NCI-H526 (cell line): ENCODE data around the gene GOLGA6L9.
"Not testable (repeated sequence)": the region's sequence is repeated elsewhere in the genome, so short reads cannot be mapped to it uniquely, and the experiment has no call there.

ENCODE experiments used
- DNase-seq, 2 experiments: peaks; one replicate each; lab custom pipeline; 2025; lab: John Stamatoyannopoulos, UW

Gene GOLGA6L9, protein sequence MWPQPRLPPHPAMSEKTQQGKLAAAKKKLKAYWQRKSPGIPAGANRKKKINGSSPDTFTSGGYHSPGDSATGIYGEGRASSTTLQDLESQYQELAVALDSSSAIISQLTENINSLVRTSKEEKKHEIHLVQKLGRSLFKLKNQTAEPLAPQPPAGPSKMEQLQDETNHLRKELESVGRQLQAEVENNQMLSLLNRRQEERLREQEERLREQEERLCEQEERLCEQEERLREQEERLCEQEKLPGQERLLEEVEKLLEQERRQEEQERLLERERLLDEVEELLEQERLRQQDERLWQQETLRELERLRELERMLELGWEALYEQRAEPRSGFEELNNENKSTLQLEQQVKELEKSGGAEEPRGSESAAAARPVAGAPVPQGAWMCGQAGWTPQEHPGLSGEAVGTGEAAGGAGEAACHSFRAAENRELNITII

DNA sequence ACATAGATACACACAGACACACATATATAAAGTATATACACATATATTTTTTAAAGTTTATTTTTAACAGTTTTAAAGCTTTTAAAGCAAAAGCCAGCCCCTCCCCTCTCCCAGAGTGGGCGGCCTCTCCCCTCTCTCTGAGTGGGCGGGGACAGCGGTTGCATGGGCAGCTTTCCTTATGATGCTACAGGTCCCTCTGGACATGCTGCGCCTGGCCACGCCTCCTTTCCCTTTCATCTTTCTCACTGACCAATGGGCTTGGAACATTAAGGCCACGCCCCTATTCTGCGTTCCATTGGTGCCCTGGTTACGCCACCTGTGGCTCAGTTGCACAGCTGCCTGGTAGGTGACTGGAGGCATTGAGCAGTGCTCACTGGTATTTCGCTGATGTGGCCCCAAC lies at the start of gene GOLGA6L9:
Gene GOLGA6L9 (plus strand): TSS at position 124 of the 400 bp plus-strand sequence. CDS start 264 bp downstream, at position 388.
- not testable (repeated sequence) for DNase-seq

DNA sequence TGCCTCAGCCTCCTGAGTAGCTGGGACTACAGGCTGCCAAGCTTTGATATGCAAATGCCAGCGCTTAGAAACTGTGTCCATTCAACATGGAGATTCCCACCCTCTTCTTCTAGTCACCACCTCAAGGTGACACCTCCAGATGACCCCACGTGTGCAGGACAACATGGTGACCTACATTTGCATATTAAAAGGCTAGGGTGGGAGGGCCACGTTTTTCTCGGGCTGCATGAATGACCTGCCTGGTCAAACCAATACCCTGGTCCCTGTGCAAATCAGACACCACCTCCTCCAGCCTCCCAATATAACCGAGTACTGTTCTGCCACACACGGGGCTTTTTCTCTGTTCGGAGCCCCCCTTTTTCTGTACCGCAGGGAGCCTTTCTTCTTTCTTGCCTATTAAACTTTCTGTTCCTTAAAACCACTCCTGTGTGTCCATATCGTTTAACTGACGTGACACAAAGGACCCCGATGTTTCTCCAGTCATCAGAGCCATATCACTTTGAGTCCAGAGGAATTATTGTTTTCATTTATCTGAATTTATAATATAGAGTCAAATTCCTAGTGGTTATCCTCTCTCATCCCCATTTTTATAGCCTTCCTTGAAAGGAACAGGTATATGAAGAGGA lies 48.2 kb upstream of the GOLGA6L9 start:
- not testable (repeated sequence) for DNase-seq

DNA sequence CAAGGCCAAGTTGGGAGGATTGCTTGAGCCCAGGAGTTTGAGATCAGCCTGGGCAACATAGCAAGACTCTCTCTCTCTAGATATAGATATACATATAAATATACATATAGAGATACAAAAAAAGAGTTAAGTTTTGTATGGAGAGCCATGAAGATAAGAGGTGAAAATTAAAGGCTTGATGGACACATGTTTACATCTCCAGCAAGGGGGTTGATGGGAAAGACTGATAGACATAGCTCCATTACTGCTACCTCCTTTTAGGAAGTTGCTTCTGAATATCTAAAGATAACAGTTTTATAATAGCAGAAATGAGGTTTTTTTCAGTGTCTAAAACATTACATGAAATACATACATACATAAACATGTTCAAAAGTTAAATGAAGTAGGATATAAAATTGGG lies 42.4 kb upstream of the GOLGA6L9 start:
- not testable (repeated sequence) for DNase-seq

DNA sequence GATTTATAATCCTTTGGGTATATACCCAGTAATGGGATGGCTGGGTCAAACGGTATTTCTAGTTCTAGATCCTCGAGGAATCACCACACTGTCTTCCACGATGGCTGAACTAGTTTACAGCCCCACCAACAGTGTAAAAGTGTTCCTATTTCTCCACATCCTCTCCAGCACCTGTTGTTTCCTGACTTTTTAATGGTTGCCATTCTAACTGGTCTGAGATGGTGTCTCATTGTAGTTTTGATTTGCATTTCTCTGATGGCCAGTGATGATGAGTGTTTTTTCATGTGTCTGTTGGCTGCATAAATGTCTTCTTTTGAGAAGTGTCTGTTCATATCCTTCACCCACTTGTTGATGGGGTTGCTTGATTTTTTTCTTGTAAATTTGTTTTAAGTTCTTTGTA lies 39.5 kb upstream of the GOLGA6L9 start:
- DNase-seq, result not testable (repeated sequence)

DNA sequence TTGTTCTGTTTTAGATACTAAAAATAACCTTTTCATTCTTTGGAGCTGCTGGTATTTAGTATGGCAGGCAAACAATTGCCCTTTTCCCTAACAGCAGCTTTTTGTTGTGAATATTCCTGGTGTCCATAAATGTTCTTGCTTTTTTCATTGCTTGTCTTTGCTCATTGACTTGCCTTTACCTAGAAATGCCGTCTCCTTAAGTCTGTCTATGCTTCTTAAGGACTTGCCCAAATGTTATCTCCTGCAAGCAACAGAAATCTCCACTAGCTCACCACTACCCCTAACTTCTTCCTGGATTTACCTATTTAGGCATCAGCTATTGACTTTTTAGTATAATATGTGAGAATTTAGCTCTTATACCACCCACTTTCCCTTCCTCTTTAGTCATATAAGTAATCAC lies 37.5 kb upstream of the GOLGA6L9 start:
- DNase-seq, result not testable (repeated sequence)

DNA sequence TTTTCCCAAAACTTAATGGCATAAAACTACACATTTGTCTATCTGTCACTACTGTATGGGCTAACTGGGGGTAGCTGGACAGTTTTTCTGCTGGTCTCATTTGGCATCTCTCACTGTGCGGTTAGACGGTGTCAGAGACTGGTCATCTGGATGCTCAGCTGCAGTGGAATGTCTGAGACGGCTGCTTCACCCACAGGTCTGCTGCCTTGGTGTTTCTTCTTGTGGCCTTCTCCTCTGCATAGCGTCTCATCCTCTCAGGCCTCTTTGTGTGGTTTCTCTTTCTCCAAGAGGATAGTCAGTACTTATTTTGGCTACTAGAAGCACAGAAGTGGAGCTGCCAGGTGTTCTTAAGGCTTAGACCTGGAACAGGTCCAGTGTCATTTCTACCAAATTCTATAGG lies 35.9 kb upstream of the GOLGA6L9 start:
- DNase-seq, result no peak

DNA sequence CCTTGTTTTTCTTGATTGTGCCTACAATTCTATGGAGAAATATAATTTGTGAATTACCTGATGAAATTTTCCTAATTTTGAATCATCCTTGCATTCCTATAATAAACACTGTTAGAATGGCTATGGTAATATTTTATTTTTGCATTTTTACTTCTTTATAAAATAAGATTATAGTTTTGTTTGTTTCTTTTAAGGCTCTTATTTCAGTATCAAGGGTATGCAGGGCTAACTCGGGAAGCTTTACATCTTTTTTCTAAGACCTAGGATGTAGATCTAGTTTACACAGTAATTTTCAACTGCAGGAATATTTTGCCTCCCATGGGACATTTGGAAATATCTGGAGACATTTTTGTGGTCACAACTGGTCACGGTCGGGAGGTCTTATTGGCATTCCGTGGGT lies 33.8 kb upstream of the GOLGA6L9 start:
- DNase-seq, result not testable (repeated sequence)

DNA sequence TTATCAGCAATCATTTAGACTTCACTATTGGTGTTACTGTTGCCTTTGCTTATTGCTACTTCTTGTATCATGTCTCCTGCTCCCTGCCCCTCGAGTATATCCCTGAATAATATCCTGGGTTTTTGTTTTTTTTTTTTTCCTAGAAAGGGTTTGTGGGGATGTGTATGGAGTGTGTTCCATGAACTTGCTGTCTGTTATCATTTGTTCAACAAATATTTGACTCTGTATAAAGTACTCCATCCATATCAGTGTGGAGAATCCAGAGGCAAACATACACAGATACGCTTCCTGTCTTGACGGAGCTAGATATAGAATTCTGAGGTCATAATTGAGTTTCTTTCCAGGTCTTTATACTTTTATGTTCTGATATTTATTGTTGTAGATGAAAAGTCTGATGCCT lies 31.8 kb upstream of the GOLGA6L9 start:
- no peak for DNase-seq

DNA sequence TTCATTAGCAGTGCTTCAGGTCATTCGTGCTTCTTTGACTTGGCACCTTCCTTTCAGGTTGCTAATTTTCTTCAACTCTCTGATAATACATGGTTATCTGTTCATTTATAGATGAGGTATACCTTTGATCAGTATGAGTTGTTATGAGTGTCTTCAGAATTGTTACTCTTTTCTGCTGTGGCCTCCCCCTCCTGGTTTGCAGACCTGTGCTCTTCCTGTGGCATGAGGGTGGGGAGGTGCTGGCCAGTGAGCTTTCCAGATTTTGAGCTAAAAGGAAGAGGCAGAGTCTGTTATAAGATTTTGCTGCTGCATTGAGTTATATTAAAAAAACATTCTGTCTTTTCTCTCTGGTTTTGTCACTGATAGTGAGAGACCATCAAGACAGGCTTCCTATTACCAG lies 30.8 kb upstream of the GOLGA6L9 start:
- DNase-seq, result no peak

DNA sequence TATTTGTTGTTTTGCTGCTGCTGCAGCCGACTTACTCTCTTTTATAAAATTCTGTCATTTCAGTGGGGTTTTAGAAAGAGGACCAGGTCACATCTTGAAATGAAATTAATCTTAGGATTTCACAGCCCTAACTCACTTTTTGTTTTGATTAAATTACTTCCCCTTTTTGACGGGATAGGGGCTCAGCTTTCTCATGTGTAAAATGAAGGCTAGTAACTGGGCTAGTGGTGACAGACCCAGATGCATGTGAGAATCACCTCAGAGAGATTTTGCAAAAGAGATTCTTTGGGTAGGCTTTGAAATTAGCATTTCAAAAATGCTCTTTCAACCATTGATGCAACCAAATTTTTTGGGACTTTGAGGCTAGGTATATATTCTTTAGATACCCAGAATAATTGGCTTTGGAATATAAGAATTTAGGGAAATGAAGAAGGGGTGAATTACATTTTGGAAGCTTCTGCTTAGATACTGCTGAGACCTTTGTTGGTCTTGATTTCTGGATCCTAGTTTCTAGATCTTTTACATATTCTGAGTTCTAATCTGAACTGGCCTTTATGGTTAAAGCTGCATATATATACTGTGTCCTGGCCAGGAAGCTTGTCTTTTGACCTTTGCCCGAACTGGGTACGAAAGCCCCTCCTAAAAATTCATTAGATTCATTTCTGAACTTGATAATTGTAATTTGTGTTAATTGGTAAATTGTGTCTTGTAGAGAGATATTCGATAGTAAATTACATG lies 30.1 kb upstream of the GOLGA6L9 start:
- not testable (repeated sequence) for DNase-seq

DNA sequence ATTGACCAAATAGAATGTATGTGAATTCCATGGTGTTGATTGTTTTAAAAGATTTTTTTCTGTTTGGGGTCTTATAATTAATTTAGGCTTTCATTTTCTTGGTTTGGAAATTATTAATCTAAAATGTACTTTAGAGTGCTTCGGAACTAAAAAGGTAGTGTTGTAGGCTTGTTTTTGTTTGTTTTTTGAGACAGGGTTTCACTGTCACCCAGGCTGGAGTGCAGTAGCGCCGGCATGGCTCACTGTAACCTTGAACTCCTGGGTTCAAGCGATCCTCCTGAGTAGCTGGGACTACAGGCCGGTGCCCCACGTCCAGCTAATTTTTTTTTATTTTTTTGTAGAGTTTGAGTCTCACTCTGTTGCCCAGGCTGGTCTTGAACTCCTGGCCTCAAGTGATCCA lies 27.7 kb upstream of the GOLGA6L9 start:
- not testable (repeated sequence) for DNase-seq

DNA sequence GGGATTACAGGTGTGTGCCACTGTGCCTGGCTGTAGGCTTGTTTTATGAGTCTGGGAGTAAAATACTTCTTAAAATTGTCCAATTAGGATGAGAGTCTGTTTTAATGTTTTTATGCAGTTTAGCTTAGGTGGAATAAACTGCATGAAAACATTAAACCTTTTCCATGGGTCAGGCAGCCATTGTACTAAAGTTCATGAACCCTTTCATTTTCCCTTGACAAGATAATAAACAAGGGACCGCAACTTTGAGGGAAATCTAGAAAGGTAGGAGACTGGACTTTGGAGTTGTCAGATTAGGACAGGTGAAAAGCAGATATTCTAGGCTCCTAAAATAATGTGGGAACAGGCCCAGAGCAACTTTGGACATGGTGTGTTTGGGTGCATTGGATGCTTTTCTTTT lies 27.3 kb upstream of the GOLGA6L9 start:
- not testable (repeated sequence) for DNase-seq

DNA sequence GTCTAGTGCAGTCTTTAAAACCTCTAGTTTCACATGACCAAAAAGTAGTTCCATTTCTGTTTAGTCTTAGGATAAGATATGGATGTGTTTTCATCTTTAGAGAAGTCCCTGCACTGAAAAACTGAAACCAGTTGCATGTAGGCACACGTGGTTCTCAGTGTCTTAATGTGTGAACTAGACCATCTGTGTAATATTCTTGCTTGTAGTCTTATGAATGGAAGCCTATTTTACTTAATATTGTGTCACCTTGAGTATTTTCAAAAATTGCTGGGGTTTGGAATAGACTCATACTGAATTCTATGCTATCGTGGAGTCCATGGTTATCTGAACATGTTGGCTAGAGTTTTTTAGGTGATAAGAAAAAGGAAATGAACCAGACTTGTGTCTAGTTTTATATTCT lies 23.4 kb upstream of the GOLGA6L9 start:
- not testable (repeated sequence) for DNase-seq

DNA sequence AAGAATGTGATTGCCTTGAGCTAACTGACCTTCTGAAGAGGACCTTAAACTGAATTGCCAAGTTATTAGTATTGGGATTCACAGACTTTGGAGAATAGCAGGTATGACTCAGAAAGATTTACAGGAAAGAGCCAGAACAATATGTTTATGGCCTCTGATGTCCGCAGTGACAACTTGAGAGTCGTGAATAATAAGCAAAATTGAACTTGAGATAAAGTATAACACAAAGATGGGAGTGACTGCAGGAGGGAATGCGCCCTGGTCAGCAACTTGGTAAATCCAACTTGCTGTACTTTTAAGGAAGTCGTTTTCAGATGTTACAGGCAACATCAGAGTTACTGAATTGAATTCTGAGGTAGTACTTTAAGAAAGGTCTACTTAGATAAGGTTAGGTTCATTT lies 19.3 kb upstream of the GOLGA6L9 start:
- DNase-seq, result not testable (repeated sequence)

DNA sequence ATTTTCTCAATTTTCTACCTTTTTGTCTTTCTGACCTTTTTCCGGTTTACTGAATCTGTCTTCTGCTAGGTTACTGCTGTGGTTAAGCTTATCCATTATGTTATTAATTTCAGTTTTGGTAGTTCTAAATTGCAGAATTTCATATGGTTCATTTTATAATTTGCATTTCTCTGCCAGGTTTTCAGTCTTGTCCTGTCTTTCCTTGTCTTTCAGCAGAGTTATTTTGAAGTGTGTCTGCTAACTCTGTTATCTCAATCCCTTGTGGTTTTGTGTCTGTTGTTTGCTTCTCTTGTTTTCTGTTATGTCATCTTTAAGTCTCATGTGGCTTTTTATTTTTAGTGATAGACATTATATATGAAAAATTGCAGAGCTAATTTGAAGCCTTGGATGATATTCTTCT lies 18.0 kb upstream of the GOLGA6L9 start:
- DNase-seq, result not testable (repeated sequence)

DNA sequence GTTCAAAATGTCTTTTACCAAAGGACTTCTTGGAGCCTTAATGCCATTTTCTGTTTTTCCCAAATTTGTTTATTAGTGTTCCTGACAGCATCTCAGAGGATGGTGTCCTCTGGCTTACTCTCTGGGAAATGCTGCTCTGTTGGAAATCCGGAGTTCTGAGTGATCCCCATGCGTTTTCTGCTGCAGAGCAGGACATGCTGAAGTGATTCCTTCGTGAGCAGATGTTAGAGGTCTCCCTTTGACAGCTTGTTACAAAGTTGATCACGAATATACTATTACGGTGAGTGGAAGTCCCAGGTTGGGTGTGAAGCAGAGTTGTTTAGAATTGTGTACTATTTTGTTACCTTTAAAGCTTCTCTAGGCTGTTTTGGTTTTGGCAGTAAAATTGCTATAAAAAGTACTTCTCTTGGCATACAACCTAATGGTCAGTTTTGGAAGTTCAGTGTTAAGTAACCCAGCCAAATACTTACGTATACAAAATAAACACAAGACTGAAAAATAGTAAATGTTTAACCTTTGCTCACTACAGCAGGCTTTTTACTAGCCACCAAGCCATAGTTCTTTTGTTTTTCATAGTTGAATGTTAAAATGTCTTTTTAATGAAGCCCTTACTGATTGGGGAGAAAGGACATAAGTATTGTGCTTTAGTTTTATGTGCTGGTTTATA lies 15.0 kb upstream of the GOLGA6L9 start:
- DNase-seq, result not testable (repeated sequence)

DNA sequence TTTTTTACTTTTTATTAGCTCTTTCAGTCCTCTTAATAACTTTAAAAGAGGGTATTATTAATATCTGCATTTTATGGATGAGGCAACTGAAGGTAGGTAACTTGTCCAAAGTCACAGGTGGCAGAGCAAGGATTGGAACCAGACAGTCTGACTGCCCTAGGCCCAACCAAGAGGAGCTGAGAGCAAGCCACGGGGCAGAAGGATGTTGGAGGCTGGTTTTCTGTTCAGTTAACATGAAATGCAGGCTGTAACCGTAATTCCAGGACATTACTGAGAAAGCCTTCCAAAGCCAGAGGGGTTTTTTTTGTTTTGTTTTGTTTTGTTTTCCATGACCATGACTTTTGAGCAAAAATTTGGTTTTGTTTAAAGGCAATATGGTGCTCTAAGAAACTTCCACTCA lies 9.1 kb upstream of the GOLGA6L9 start:
- DNase-seq, result not testable (repeated sequence)

DNA sequence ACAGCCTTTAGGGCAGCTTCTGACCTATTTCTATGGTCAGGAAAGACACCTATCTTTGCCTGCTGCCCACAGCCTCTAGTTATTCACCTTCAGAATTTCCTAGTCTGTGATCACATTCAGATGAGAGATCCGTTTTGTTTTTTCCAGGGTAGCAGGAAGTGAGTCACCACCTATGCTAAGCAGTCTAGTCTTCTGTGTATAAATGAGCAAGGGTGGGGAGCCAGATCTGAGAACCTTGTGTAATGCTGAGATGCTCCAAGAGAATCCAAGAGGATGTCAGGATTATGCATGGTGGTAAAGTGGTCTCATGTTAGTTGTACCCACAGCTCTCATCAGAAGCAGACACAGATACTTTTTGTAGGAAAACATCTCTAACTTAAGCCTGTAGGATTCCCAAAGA lies 8.7 kb upstream of the GOLGA6L9 start:
- not testable (repeated sequence) for DNase-seq

DNA sequence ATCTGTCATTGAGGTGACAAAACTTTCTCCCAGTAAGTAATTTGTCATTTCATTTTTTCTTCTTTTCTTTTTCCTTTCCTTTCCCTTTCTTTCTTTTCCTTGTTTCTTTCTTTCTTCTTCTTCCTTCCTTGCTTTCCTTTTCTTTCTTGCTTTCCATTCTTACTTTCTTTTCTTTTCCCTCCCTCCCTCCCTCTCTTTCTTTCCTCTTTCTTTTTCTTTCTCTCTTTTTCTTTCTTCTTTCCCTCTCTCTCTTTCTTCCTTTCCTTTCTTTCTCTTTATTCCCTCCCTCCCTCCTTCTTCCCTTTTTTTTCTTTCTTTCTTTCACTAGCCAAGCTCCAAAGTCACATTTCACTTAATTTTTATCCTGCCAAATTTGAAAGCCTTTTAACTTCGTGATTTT lies 2.5 kb upstream of the GOLGA6L9 start:
- not testable (repeated sequence) for DNase-seq

DNA sequence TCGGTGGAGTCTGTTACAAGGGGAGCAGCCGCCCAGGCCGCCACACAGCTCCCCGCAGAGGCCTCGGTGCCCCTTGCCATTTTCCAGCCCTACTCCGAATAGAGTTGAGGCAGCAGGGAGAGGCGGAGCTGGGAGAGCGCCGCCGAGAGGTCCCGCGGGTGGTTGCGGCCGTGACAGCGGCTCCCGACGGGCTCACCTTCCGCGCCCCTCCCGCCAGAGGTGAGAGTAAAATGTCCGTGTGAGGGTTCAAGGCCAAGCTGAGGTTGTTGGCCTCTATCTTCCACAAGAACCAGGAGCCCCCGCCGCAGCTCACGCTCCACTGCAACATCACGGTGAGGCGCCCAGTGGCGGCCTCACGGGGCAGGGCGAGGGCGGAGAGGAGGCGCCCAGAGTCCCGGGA lies 15.8 kb downstream of the GOLGA6L9 start:
- DNase-seq, result not testable (repeated sequence)

DNA sequence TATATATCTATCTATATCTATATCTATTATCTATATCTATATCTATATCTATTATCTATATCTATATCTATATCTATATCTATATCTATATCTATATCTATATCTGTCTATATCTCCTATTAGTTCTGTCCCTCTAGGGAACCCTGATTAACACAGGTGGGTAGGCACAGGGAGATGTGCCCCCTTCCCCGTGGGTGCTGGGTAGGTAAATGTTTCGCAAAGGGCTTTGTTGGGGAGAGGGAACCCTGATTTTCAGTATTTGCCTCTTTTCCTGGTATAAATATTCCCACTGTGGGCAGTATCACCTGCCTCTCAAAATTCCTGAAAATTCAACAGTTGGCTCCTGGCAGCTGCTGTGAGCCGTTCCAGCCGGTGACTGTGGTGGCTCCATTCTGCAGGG lies 27.7 kb downstream of the GOLGA6L9 start:
- DNase-seq, result not testable (repeated sequence)

DNA sequence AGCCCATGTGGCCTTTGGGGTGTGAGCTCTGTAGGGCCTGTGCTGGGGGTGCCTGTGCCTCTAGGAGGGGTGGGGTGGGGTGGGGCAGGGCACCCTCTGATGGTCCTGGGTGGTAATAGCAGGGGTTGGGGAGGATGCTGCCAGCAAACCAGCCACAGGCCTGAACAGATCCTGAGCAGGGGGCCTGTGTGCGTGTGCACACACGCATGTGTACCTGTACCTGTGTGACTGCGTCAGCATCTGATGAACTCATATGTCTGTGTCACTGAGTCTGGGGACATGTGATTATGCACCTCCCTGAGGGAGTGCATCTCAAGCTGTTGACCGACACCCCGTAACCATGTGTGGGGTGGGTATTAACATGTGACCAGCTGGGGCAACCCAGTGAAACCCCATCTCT lies 36.0 kb downstream of the GOLGA6L9 start:
- DNase-seq, result not testable (repeated sequence)
